GM12875 (cell line): ENCODE measurements around the gene LMNTD2.
A peak's percentile ranks its signal among the peaks of the same experiment; 100 is the strongest.

Experiments
- H3K4me3 ChIP-seq: one replicate; pipeline ENCODE4 v1.5.1; 2011; ENCODE audit warnings: low read depth, low read length, control low read depth
- TF ChIP-seq, protein P1 (sequence below): IDR thresholded peaks from 2 replicates; pipeline ENCODE4 v1.5.1; 2011; ENCODE audit warnings: low read depth, mild to moderate bottlenecking, control low read depth, inconsistent platforms, low read length, moderate library complexity, borderline replicate concordance; ENCODE audit not compliant: insufficient read depth

The LMNTD2 gene

DNA sequence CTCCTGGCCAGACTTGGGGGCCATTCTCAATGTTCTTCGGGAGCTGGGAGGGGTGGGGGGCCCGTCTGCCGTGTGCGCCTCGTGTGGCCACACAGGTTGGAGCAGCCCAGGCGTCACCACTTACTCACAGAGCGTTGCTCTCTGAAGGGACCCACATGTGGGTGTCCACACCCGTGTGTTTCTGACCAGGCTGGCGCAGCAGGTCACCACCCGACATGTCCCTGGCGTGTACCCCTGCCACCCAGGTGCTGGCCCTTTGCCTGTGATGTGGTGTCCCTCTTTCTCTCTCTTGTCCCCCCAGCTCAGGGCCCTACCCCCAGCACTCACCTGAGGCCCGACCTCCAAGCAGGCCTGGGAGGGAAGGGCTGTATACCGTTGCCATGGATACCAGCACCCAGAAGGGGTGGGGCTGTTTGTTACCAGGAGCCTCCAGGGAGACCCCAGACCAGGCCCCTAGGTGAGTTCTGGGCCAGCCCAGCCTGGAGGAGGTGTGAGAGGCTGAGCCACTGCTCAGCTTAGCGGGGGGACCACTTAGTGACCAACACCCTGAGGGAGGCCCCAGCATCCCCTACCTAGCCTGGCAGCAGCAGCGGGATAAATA is 1.4 kb downstream of the LMNTD2 start:
- no peak overlapping the region for H3K4me3 ChIP-seq
- TF ChIP-seq, protein P1, sequence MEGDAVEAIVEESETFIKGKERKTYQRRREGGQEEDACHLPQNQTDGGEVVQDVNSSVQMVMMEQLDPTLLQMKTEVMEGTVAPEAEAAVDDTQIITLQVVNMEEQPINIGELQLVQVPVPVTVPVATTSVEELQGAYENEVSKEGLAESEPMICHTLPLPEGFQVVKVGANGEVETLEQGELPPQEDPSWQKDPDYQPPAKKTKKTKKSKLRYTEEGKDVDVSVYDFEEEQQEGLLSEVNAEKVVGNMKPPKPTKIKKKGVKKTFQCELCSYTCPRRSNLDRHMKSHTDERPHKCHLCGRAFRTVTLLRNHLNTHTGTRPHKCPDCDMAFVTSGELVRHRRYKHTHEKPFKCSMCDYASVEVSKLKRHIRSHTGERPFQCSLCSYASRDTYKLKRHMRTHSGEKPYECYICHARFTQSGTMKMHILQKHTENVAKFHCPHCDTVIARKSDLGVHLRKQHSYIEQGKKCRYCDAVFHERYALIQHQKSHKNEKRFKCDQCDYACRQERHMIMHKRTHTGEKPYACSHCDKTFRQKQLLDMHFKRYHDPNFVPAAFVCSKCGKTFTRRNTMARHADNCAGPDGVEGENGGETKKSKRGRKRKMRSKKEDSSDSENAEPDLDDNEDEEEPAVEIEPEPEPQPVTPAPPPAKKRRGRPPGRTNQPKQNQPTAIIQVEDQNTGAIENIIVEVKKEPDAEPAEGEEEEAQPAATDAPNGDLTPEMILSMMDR = 0 out of 2 replicates have a peak, but pooled peaks have one; percentile 23

DNA sequence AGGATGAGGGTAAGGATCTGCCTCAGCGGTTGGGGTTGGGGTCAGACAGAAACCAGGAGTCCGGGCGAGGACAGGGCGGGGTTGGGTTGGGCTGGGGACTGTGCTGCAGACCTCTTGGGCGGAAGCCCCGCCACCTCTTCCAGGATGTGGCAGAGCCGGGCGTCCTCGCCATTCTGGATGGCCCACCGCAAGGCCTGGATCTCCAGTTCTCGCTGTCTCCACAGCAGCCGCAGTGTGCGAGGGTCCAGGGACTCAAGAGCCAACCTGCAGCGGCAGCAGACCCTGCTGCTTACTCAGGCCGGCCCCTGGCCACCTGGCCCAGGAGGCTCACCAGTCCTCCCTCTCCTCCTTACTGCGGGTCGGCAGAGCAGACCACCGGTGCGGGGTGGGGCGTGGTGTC is 2.0 kb downstream of the LMNTD2 start:
- TF ChIP-seq, protein P1 = no peak
- H3K4me3 ChIP-seq = no peak overlapping the region

DNA sequence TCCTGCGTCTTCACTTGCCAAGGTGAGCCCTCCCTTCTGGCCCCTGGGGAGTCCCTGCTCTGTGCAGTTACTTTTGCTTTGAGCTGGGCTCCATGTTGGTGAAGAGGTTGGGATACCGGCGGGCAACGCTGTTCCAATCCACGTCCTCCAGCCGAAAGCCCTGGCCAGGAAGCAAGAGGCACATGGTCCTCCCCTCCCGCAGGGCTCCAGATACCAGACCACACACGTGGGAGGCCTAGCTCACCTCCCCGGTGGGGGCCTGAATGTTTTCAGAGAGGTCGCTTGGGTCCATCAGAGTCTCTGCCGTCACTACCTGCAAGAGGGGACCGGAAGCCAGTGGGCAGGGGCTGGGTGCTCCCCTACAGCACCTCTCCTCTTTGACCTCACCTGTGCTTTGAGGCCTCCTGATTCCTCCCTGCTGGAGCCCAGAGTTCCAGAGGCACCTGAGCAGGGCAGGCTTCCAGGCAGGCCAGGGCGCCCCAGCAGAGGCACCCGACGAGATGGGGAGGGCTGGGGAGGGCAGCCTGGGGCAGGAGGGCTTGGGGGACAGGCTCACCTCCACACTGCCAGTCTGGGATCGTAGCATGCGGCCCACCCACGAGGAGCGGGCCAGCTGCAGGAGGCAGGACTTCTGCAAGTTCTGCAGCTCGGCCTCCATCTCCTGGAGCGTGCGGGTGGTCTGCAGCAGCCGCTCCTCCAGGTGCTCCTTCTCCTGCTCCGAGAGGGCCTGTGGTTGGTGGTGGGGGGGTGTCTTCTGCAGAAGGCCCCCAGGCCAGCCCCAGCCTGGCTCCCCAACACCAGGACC is 3.0 kb downstream of the LMNTD2 start:
- TF ChIP-seq, protein P1 = no peak

DNA sequence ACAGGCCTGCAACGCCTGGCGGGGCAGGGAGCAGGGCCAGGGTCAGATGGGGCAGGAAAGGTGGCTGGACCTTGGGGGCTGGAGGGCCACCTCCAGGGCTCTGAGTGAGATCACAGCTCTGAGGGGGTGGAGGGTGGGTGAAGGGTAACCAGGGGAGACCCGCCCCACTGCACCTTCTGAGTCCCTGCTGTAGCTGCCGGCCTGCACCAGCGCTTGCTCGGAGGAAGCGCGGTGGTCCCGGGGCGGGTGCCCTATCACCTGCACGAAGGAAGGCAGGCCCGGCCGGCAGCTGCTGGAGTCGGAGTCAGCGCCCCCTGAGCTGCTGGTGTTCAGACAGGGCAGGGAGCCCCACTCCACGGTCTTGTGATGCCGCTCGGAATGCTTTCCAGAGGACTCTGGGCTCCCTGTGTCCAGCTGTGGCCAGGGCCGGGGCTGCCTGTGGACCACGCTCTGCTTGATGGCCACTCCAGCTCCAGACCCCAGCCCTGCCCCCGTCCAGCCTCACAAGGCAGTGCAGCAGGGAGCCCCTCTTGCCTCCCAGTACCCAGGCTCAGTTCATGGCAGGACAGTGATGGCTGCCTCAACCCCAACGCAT is 3.8 kb downstream of the LMNTD2 start:
- TF ChIP-seq, protein P1 = no peak

More for the DNA sequence above, 3.0 kb downstream of the LMNTD2 start:
- no peak overlapping the region for H3K4me3 ChIP-seq

DNA sequence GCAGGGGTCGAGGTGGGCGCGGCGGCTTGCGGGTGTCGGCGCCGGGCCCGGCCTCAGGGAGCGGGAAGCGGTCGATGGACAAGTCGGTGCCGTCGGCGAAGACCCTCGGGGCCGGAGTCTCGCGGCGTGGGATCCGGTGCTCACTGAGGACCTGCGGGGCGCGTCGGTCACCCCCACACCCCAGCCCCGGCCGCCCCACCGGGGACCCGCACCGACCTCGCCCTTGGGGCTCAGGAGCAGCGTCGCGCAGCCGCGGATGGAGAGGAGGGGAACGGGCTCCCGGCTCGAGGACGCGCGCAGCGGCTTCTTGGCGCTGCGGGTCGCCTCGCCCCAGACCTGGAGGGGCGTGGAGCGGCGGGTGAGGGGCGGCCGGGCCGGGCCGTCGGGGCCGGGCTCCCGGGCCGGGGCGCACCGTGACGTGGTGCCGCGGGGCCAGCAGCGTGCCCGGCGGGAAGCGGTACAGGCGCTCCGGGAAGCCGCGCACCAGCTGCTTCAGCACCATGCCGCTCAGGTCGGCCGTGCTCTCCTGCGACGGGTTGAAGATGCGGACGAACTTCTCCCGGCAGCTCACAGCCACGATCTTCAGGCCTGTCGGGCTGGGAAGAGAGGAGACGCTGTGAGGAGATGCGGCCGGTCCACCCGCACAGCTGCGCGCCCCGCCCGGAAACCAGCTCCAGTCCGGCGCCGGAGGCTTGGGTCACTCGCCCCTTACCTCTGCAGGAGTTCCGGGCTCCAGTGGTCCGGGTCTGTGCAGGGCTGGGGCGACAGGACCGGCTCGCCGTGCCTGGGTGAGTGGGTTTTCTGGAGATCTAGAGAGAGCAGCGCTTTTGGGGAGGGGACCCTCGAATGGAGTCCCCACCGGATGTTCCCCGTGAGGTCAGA is 4.5 kb downstream of the LMNTD2 start:
- TF ChIP-seq, protein P1 = no peak
- no peak overlapping the region for H3K4me3 ChIP-seq

More for the DNA sequence above, 3.8 kb downstream of the LMNTD2 start:
- no peak overlapping the region for H3K4me3 ChIP-seq

DNA sequence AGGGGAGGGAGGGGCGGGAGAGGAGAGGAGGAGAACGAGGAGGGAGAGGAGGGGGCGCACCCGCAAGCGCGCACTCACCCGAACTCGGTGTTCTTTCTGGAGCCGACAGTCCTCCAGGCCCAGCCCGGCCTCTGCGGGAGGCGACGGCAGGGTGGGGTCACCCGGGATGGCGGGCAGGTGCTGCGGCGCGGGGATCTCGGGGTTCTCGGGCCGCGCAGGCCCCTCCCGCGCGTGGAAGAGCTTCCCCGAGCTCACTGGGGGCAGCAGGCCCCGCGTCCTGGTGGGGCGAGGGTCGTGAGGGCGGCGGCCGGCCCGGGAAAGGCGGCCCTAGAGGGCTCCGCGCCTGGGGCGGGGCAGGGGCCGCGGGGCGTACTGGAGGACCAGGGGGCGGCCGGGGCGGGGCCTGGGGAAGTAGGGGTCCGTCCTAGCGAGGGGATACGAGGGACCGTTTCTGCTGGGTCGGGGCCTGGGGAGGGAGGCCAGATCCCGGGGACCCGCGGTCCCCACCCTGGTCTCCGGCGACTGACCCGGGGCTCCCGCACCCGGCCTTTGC is 5.2 kb downstream of the LMNTD2 start:
- no peak overlapping the region for H3K4me3 ChIP-seq
- TF ChIP-seq, protein P1 = no peak
